ENCODE measurements around the gene GSTA4.

DNA sequence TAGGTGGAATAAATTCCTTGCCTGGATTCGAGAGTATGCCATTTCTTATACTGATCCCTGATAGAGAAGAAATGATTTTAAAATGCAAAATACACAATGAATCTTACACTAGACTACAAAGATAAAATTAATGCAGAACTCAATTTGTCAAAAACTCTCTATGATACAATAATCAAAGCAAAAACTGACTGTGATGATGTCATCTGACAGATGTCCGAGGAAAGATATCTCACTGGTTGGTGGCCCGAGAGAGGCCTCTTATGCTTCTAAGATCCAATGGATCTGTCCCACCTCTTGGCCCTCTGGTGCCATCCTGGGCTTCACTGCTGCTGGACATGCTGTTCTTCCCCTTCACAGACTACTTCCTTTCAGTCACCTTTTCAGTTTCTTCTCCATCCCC lies 14.4 kb upstream of the GSTA4 start:
- TF ChIP-seq POLR2AphosphoS5 (IDR thresholded peaks at IDR 0.05), result no peak
- TF ChIP-seq, protein P1, sequence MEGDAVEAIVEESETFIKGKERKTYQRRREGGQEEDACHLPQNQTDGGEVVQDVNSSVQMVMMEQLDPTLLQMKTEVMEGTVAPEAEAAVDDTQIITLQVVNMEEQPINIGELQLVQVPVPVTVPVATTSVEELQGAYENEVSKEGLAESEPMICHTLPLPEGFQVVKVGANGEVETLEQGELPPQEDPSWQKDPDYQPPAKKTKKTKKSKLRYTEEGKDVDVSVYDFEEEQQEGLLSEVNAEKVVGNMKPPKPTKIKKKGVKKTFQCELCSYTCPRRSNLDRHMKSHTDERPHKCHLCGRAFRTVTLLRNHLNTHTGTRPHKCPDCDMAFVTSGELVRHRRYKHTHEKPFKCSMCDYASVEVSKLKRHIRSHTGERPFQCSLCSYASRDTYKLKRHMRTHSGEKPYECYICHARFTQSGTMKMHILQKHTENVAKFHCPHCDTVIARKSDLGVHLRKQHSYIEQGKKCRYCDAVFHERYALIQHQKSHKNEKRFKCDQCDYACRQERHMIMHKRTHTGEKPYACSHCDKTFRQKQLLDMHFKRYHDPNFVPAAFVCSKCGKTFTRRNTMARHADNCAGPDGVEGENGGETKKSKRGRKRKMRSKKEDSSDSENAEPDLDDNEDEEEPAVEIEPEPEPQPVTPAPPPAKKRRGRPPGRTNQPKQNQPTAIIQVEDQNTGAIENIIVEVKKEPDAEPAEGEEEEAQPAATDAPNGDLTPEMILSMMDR (IDR thresholded peaks at IDR 0.05 in 8 of 11, conservative IDR thresholded peaks at IDR 0.05 in 3 of 11), result no peak

All from spleen (tissue), 7 donors.